T-helper 1 cell treated with Interleukin-12 subunit alpha and Interleukin-12 subunit beta and Interleukin-4 antibody, amounts not matched to agents 30 μg/mL and 1 μg/mL, for 36 hours (primary cell): ENCODE data around the gene TNFRSF19.
A peak's percentile ranks its signal among the peaks of the same experiment; 100 is the strongest.

Experiments
- H3K27ac Mint-ChIP-seq: one replicate; pipeline ENCODE4 v1.8.0; 2021; ENCODE audit warnings: mild to moderate bottlenecking, mixed read lengths
- H3K27me3 Mint-ChIP-seq: one replicate; pipeline ENCODE4 v1.8.0; 2021; ENCODE audit warnings: low read depth, mixed read lengths
- H3K36me3 Mint-ChIP-seq: one replicate; pipeline ENCODE4 v1.8.0; 2021; ENCODE audit warnings: low read depth, mixed read lengths
- H3K4me1 Mint-ChIP-seq: one replicate; pipeline ENCODE4 v1.8.0; 2021; ENCODE audit warnings: low read depth, mixed read lengths
- H3K4me3 Mint-ChIP-seq: one replicate; pipeline ENCODE4 v1.8.0; 2021; ENCODE audit warnings: mild to moderate bottlenecking, moderate library complexity, mixed read lengths
- H3K9me3 Mint-ChIP-seq: one replicate; pipeline ENCODE4 v1.8.0; 2021; ENCODE audit warnings: mixed read lengths

TNFRSF19 gene

GRCh38 chr13:23608701-23609413, 38.6 kb downstream of the TNFRSF19 start:
- peaks cover 43% of the 10 kb centered on the region for H3K27me3 Mint-ChIP-seq
- H3K27ac Mint-ChIP-seq: no peak overlapping the region
- H3K4me1 Mint-ChIP-seq: peaks cover 16% of the 10 kb centered on the region
- no peaks in the 10 kb centered on the region for H3K36me3 Mint-ChIP-seq
- no peaks in the 10 kb centered on the region for H3K9me3 Mint-ChIP-seq
- H3K4me3 Mint-ChIP-seq: no peak overlapping the region

GRCh38 chr13:23609414-23609760, 39.2 kb downstream of the TNFRSF19 start:
- no peak overlapping the region for H3K27ac Mint-ChIP-seq
- peak overlapping the region; percentile 30 for H3K4me3 Mint-ChIP-seq
- H3K36me3 Mint-ChIP-seq: no peaks in the 10 kb centered on the region
- peaks cover 45% of the 10 kb centered on the region for H3K27me3 Mint-ChIP-seq
- H3K4me1 Mint-ChIP-seq: peaks cover 16% of the 10 kb centered on the region
- no peaks in the 10 kb centered on the region for H3K9me3 Mint-ChIP-seq

- H3K36me3 Mint-ChIP-seq: no peaks in the 10 kb centered on the region
- H3K4me3 Mint-ChIP-seq: no peak overlapping the region
- no peaks in the 10 kb centered on the region for H3K9me3 Mint-ChIP-seq
- peaks cover 43% of the 10 kb centered on the region for H3K27me3 Mint-ChIP-seq
- peaks cover 16% of the 10 kb centered on the region for H3K4me1 Mint-ChIP-seq
- H3K27ac Mint-ChIP-seq: no peak overlapping the region
Observed at GRCh38 chr13:23609874-23610576, 39.8 kb downstream of the TNFRSF19 start.

- Mint-ChIP-seq H3K4me1 (peaks cover 16% of the 10 kb centered on the region), H3K36me3 (no peaks in the 10 kb centered on the region), H3K9me3 (no peaks in the 10 kb centered on the region), H3K27ac (no peak overlapping the region), H3K27me3 (peaks cover 37% of the 10 kb centered on the region), H3K4me3 (no peak overlapping the region)
Observed at GRCh38 chr13:23610966-23611491, 40.8 kb downstream of the TNFRSF19 start.

- no peak overlapping the region for H3K4me3 Mint-ChIP-seq
- H3K4me1 Mint-ChIP-seq: peaks cover 16% of the 10 kb centered on the region
- H3K27me3 Mint-ChIP-seq: peaks cover 38% of the 10 kb centered on the region
- H3K36me3 Mint-ChIP-seq: no peaks in the 10 kb centered on the region
- H3K9me3 Mint-ChIP-seq: no peaks in the 10 kb centered on the region
- H3K27ac Mint-ChIP-seq: no peak overlapping the region
Observed at GRCh38 chr13:23612182-23612581, 42.0 kb downstream of the TNFRSF19 start.

- no peak overlapping the region for H3K27ac Mint-ChIP-seq
- peaks cover 16% of the 10 kb centered on the region for H3K4me1 Mint-ChIP-seq
- no peak overlapping the region for H3K4me3 Mint-ChIP-seq
- peaks cover 40% of the 10 kb centered on the region for H3K27me3 Mint-ChIP-seq
- no peaks in the 10 kb centered on the region for H3K36me3 Mint-ChIP-seq
- no peaks in the 10 kb centered on the region for H3K9me3 Mint-ChIP-seq
Observed at GRCh38 chr13:23612731-23613130, 42.5 kb downstream of the TNFRSF19 start.

GRCh38 chr13:23613596-23613995, 43.4 kb downstream of the TNFRSF19 start:
- Mint-ChIP-seq H3K4me3 (no peak overlapping the region), H3K4me1 (peaks cover 16% of the 10 kb centered on the region), H3K9me3 (no peaks in the 10 kb centered on the region), H3K27me3 (peaks cover 37% of the 10 kb centered on the region), H3K36me3 (no peaks in the 10 kb centered on the region), H3K27ac (no peak overlapping the region)

GRCh38 chr13:23615395-23616081, 45.3 kb downstream of the TNFRSF19 start:
- H3K27ac Mint-ChIP-seq: no peak overlapping the region
- H3K27me3 Mint-ChIP-seq: peaks cover 28% of the 10 kb centered on the region
- no peak overlapping the region for H3K4me3 Mint-ChIP-seq
- no peaks in the 10 kb centered on the region for H3K36me3 Mint-ChIP-seq
- no peaks in the 10 kb centered on the region for H3K9me3 Mint-ChIP-seq
- H3K4me1 Mint-ChIP-seq: no peaks in the 10 kb centered on the region

- H3K36me3 Mint-ChIP-seq: no peaks in the 10 kb centered on the region
- peaks cover 28% of the 10 kb centered on the region for H3K27me3 Mint-ChIP-seq
- H3K4me3 Mint-ChIP-seq: no peak overlapping the region
- H3K27ac Mint-ChIP-seq: no peak overlapping the region
- H3K4me1 Mint-ChIP-seq: no peaks in the 10 kb centered on the region
- no peaks in the 10 kb centered on the region for H3K9me3 Mint-ChIP-seq
Observed at GRCh38 chr13:23616228-23616627, 46.0 kb downstream of the TNFRSF19 start.

GRCh38 chr13:23617551-23618024, 47.4 kb downstream of the TNFRSF19 start:
- Mint-ChIP-seq H3K4me3 (no peak overlapping the region), H3K36me3 (no peaks in the 10 kb centered on the region), H3K9me3 (no peaks in the 10 kb centered on the region), H3K4me1 (no peaks in the 10 kb centered on the region), H3K27me3 (peaks cover 22% of the 10 kb centered on the region), H3K27ac (no peak overlapping the region)

- Mint-ChIP-seq H3K36me3 (no peaks in the 10 kb centered on the region), H3K9me3 (no peaks in the 10 kb centered on the region), H3K4me3 (no peak overlapping the region), H3K4me1 (no peaks in the 10 kb centered on the region), H3K27ac (no peak overlapping the region), H3K27me3 (peaks cover 24% of the 10 kb centered on the region)
Observed at GRCh38 chr13:23618341-23618740, 48.1 kb downstream of the TNFRSF19 start.

GRCh38 chr13:23619068-23619855, 49.0 kb downstream of the TNFRSF19 start:
- Mint-ChIP-seq H3K4me3 (no peak overlapping the region), H3K27ac (no peak overlapping the region), H3K36me3 (no peaks in the 10 kb centered on the region), H3K4me1 (no peaks in the 10 kb centered on the region), H3K27me3 (peaks cover 20% of the 10 kb centered on the region), H3K9me3 (no peaks in the 10 kb centered on the region)

- no peaks in the 10 kb centered on the region for H3K36me3 Mint-ChIP-seq
- H3K27me3 Mint-ChIP-seq: peaks cover 16% of the 10 kb centered on the region
- no peak overlapping the region for H3K4me3 Mint-ChIP-seq
- H3K4me1 Mint-ChIP-seq: no peaks in the 10 kb centered on the region
- no peak overlapping the region for H3K27ac Mint-ChIP-seq
- H3K9me3 Mint-ChIP-seq: no peaks in the 10 kb centered on the region
Observed at GRCh38 chr13:23620211-23620610, 50.0 kb downstream of the TNFRSF19 start.
